Naive B cell (primary cell): ENCODE measurements around the gene PIP4K2B. TPM values are rescaled to one million over a fixed set of nuclear protein-coding genes. Genes with fewer than 3 reads are reported as not detected.

ENCODE experiments used
- ATAC-seq, 2 donors: fragments of 150-1000 bp; cut with Tn5 transposase; 2 replicates each; pipeline ENCODE4 v1.10.0; 2021; ENCODE audit warnings: low read depth in 2 of 2, mild to moderate bottlenecking in 2 of 2, moderate library complexity in 2 of 2
- DNase-seq: peaks from one replicate; pipeline ENCODE4 v3.0.0; 2022
- H3K27ac Mint-ChIP-seq, 6 donors: one replicate each; pipeline ENCODE4 v1.8.0; 2020 to 2022; ENCODE audit warnings: mild to moderate bottlenecking in 6 of 6, mixed read lengths in 6 of 6, moderate library complexity in 5 of 6, inconsistent platforms in 2 of 6
- H3K27me3 Mint-ChIP-seq, 3 donors: one replicate each; pipeline ENCODE4 v1.8.0; 2021 to 2022; ENCODE audit warnings: mixed read lengths in 3 of 3, mild to moderate bottlenecking in 1 of 3
- H3K36me3 Mint-ChIP-seq, 2 donors: one replicate each; pipeline ENCODE4 v1.8.0; 2020 to 2022; ENCODE audit warnings: mixed read lengths in 2 of 2, inconsistent platforms in 1 of 2, mild to moderate bottlenecking in 1 of 2
- H3K4me1 Mint-ChIP-seq, 3 donors: one replicate each; pipeline ENCODE4 v1.8.0; 2020 to 2022; ENCODE audit warnings: mixed read lengths in 3 of 3, inconsistent platforms in 1 of 3, mild to moderate bottlenecking in 1 of 3, moderate library complexity in 1 of 3
- H3K4me3 Mint-ChIP-seq, 8 donors: one replicate each; pipeline ENCODE4 v1.8.0; 2020 to 2022; ENCODE audit warnings: mild to moderate bottlenecking in 8 of 8, mixed read lengths in 8 of 8, moderate library complexity in 8 of 8, inconsistent platforms in 2 of 8
- H3K9me3 Mint-ChIP-seq, 7 donors: one replicate each; pipeline ENCODE4 v1.8.0; 2020 to 2022; ENCODE audit warnings: mixed read lengths in 7 of 7, mild to moderate bottlenecking in 5 of 7, inconsistent platforms in 2 of 7, moderate library complexity in 1 of 7
- polyA plus RNA-seq, 6 donors: library from polyadenylated mRNA; unstranded; fragments of 300-500 nt; fragmentation: Illumina TruSeq; gene quantifications; one replicate each; pipeline ENCODE4 v1.2.3, GENCODE V29; 2021; ENCODE audit warnings: low read depth in 6 of 6

PIP4K2B gene
- polyA plus RNA-seq, 6 donors from 2014 or later: 10.1 to 14.5 (median 11.8) TPM

- DNase-seq: no peak
- no peak for ATAC-seq
- Mint-ChIP-seq H3K4me3 (no peak overlapping the region), H3K9me3 (no peaks in the 10 kb centered on the region), H3K36me3 (peaks cover 6 to 25% of the 10 kb centered on the region in 2 donors), H3K27me3 (no peaks in the 10 kb centered on the region), H3K27ac (peak overlapping the region in 3 of 6 donors; percentile 44 to 87 (median 76)), H3K4me1 (peaks cover 7 to 14% (median 10%) of the 10 kb centered on the region in 3 donors)
These were observed 37.1 kb downstream of the PIP4K2B start for GRCh38 chr17:38762231-38762630.

GRCh38 chr17:38761612-38762011, 37.7 kb downstream of the PIP4K2B start:
- Mint-ChIP-seq H3K27ac (peak overlapping the region in 4 of 6 donors; percentile 47 to 91 (median 66)), H3K27me3 (no peaks in the 10 kb centered on the region), H3K4me3 (no peak overlapping the region), H3K36me3 (peaks cover 6 to 25% of the 10 kb centered on the region in 2 donors), H3K4me1 (peaks cover 4 to 14% (median 10%) of the 10 kb centered on the region in 3 donors), H3K9me3 (no peaks in the 10 kb centered on the region)
- ATAC-seq (peak in 1 of 2 donors; percentile 34), DNase-seq (no peak)

- Mint-ChIP-seq H3K27me3 (peaks cover 14 to 20% (median 19%) of the 10 kb centered on the region in 3 donors), H3K27ac (peak overlapping the region in 5 of 6 donors; percentile 94 to 99 (median 99)), H3K4me3 (peak overlapping the region; percentile 89 to 100 (median 98)), H3K36me3 (peaks cover 4 to 8% of the 10 kb centered on the region in 2 donors), H3K4me1 (peaks cover 33 to 63% (median 49%) of the 10 kb centered on the region in 3 donors), H3K9me3 (peaks cover 0 to 4% (median 0%) of the 10 kb centered on the region in 7 donors)
- ATAC-seq: no peak
- no peak for DNase-seq
These were observed 46.3 kb downstream of the PIP4K2B start for GRCh38 chr17:38753071-38753506.

DNA sequence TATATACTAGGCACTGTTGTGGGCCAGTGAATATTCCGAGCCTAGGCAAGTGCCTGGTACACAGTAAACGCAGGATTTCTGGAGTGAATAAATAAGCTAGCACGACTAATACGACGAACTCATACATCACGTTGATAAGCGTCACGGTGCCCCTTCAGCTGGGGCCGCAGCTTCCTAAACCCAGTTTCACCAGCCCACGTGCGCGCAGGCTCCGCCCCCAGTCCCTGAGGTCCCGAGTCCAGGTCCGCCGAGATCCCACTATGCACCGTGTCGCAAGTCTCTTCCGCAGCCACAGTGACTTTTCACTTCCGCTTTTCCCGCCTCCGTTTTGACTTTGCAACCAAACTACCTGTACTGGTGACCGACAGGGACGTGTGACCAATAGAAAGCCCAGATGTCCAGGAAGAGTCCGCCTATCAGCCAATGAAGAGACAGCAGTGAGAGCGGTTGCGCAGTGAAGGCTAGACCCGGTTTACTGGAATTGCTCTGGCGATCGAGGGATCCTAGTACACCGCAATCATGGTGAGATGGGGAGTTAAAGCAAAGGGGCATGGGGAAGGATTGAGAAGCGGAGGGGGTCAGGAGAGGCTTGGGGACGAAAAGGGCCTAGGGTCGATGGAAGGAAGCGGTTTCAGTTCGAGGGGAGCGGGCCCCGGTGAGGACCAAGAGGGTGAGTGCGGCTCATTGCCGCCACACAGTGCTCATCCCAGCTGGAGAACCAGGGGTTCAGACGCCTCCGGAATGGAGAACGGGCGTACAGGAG, 46.9 kb downstream of the PIP4K2B start, which contains the start of gene PSMB3:
Gene PSMB3, plus strand, starts transcription at position 434 of the 763 bp plus-strand sequence. Its CDS starts 86 bp downstream, at position 520.
- H3K27me3 Mint-ChIP-seq: peaks cover 14 to 26% (median 25%) of the 10 kb centered on the region in 3 donors
- DNase-seq (peak; percentile 97), ATAC-seq (peak; percentile 82 to 85)
- peaks cover 4 to 8% of the 10 kb centered on the region in 2 donors for H3K36me3 Mint-ChIP-seq
- H3K9me3 Mint-ChIP-seq: peaks cover 0 to 4% (median 0%) of the 10 kb centered on the region in 7 donors
- H3K4me1 Mint-ChIP-seq: peaks cover 37 to 63% (median 49%) of the 10 kb centered on the region in 3 donors
- peak within 1 kb of the TSS; percentile 89 to 100 (median 98) for H3K4me3 Mint-ChIP-seq
- peak within 1 kb of the TSS; percentile 94 to 99 (median 98) for H3K27ac Mint-ChIP-seq

DNA sequence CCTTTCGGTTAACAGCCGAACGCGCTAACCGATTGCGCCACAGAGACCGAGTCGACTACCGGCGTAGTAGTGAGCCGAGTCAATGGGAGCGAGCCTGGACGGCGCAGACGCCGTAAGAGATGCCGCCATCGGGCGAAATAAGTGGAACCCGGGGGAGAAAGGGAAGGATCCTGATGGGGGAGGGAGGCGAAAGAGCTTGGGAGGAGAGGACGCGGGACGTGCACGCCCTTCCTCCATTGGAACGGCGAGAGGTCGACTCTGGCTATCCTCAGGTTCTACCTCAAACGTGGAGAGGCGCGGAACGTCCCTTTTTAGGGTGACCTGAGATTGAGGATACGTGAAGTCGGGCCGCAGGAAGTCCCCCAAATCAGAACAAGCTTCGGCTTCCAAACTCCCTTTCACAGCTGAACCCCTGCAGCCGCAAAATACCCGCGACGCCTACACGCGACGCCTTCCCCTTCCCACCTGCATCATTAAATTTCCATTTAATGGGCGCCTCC, 47.5 kb downstream of the PIP4K2B start:
- peaks cover 0 to 4% (median 0%) of the 10 kb centered on the region in 7 donors for H3K9me3 Mint-ChIP-seq
- H3K27ac Mint-ChIP-seq: peak overlapping the region; percentile 94 to 99 (median 98)
- ATAC-seq (peak; percentile 31 to 39), DNase-seq (peak; percentile 78)
- peaks cover 39 to 65% (median 52%) of the 10 kb centered on the region in 3 donors for H3K4me1 Mint-ChIP-seq
- peaks cover 15 to 30% (median 29%) of the 10 kb centered on the region in 3 donors for H3K27me3 Mint-ChIP-seq
- peak overlapping the region; percentile 89 to 100 (median 98) for H3K4me3 Mint-ChIP-seq
- peaks cover 4 to 10% of the 10 kb centered on the region in 2 donors for H3K36me3 Mint-ChIP-seq

DNA sequence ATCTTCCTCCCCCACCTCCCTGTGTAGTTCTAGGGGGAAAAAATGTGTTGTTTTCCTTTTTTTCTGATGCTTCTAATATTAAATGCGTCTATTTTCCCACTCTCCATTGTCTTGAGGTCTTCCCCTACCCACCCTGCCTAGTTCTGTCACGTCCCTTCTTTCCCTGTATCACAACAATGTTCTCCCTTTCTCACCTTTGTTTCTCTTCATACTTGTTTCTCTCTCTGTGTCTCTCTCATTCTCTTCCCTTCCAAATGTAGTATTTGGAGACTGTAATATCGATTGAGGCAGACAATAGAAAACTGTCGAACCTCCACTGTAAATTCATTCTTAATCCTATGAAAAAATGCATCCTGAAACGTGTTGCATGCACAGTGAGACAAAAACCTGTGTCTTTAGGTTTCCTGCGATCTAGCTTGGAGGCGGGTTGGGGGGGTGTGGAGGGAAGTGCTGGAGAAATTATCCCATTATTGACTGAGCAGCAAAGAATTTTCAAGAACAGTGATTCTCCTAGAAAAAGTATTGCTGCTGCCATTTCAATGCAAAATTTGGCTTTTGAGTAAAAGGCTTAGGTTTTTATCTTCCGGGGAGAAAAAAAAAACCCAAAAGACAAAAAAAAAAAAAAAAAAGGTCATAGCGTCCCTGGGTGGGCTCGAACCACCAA, 48.1 kb downstream of the PIP4K2B start:
- ATAC-seq (no peak), DNase-seq (no peak)
- Mint-ChIP-seq H3K36me3 (peaks cover 4 to 15% of the 10 kb centered on the region in 2 donors), H3K9me3 (peaks cover 0 to 4% (median 0%) of the 10 kb centered on the region in 7 donors), H3K4me3 (peak overlapping the region; percentile 89 to 100 (median 98)), H3K27me3 (peaks cover 21 to 36% (median 35%) of the 10 kb centered on the region in 3 donors), H3K27ac (peak overlapping the region; percentile 94 to 99 (median 98)), H3K4me1 (peaks cover 45 to 68% (median 57%) of the 10 kb centered on the region in 3 donors)

GRCh38 chr17:38750312-38751121, 48.8 kb downstream of the PIP4K2B start:
- DNase-seq (no peak), ATAC-seq (no peak)
- Mint-ChIP-seq H3K36me3 (peaks cover 0 to 15% of the 10 kb centered on the region in 2 donors), H3K4me1 (peaks cover 49 to 67% (median 64%) of the 10 kb centered on the region in 3 donors), H3K27ac (peak overlapping the region in 4 of 6 donors; percentile 76 to 99 (median 96)), H3K9me3 (peaks cover 0 to 4% (median 0%) of the 10 kb centered on the region in 7 donors), H3K4me3 (peak overlapping the region; percentile 89 to 100 (median 98)), H3K27me3 (peaks cover 22 to 42% (median 41%) of the 10 kb centered on the region in 3 donors)

DNA sequence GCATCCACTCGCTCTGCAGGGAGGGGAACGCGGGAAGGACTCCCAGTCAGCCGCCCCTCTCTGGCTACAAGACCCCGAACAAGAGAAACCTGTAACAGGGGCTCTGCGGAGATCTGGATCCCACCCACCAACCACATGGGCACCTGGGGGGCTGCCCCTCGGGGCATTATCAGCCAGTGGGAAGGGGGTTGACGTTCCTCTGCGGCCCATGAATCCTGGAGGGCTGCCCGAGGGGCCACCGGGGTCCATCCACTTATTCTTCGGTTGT, 49.4 kb downstream of the PIP4K2B start:
- Mint-ChIP-seq H3K27me3 (peaks cover 22 to 42% (median 41%) of the 10 kb centered on the region in 3 donors), H3K9me3 (peaks cover 0 to 4% (median 0%) of the 10 kb centered on the region in 7 donors), H3K36me3 (peaks cover 0 to 15% of the 10 kb centered on the region in 2 donors), H3K27ac (no peak overlapping the region), H3K4me1 (peaks cover 49 to 67% (median 64%) of the 10 kb centered on the region in 3 donors), H3K4me3 (peak overlapping the region; percentile 58 to 100 (median 90))
- no peak for DNase-seq
- ATAC-seq: no peak

GRCh38 chr17:38749223-38750043, 49.9 kb downstream of the PIP4K2B start:
- H3K4me3 Mint-ChIP-seq: peak overlapping the region; percentile 58 to 99 (median 88)
- ATAC-seq: no peak
- peaks cover 47 to 63% (median 60%) of the 10 kb centered on the region in 3 donors for H3K4me1 Mint-ChIP-seq
- peaks cover 22 to 46% (median 42%) of the 10 kb centered on the region in 3 donors for H3K27me3 Mint-ChIP-seq
- peaks cover 0 to 4% (median 0%) of the 10 kb centered on the region in 7 donors for H3K9me3 Mint-ChIP-seq
- peak overlapping the region in 2 of 6 donors; percentile 61 to 82 for H3K27ac Mint-ChIP-seq
- H3K36me3 Mint-ChIP-seq: peaks cover 0 to 15% of the 10 kb centered on the region in 2 donors
- no peak for DNase-seq

DNA sequence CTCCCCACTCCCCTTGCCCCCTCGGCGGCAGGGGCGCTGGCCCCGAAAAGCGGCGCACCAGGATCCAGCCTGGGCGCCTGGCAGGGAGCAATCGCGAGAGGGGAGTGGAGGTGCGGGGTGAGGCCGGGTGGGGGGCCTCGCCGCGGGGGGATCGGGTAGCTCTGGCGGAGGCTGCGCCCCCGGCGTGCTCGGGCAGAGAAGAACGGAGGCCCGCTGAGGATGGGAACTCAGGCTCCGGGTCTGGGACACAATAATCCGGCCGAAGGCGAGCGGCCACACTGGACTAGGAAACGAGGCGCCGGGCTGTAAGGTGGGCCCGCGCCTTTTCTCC, 50.5 kb downstream of the PIP4K2B start:
- peak overlapping the region; percentile 58 to 99 (median 88) for H3K4me3 Mint-ChIP-seq
- no peak overlapping the region for H3K27ac Mint-ChIP-seq
- H3K4me1 Mint-ChIP-seq: peaks cover 44 to 59% (median 56%) of the 10 kb centered on the region in 3 donors
- H3K9me3 Mint-ChIP-seq: peaks cover 0 to 4% (median 0%) of the 10 kb centered on the region in 7 donors
- ATAC-seq (no peak), DNase-seq (no peak)
- H3K36me3 Mint-ChIP-seq: peaks cover 0 to 15% of the 10 kb centered on the region in 2 donors
- peaks cover 22 to 52% (median 42%) of the 10 kb centered on the region in 3 donors for H3K27me3 Mint-ChIP-seq

- peak within 1 kb of the TSS; percentile 73 to 99 (median 92) for H3K4me3 Mint-ChIP-seq
- H3K36me3 Mint-ChIP-seq: peaks cover 0 to 15% of the 10 kb centered on the region in 2 donors
- peaks cover 22 to 55% (median 42%) of the 10 kb centered on the region in 3 donors for H3K27me3 Mint-ChIP-seq
- H3K4me1 Mint-ChIP-seq: peaks cover 41 to 54% (median 51%) of the 10 kb centered on the region in 3 donors
- H3K9me3 Mint-ChIP-seq: peaks cover 0 to 4% (median 0%) of the 10 kb centered on the region in 7 donors
- no peak for ATAC-seq
- no peak for DNase-seq
- H3K27ac Mint-ChIP-seq: peak within 1 kb of the TSS in 2 of 6 donors; percentile 38 to 83
These were observed 51.0 kb downstream of the PIP4K2B start, which contains the start of gene PCGF2 for GRCh38 chr17:38748149-38748891. TSS of gene PCGF2 (minus strand) at chr17:38748336. CDS start at chr17:38740402, 7,934 bp downstream.
